GM18505 (cell line): Measurements from ENCODE around the gene TEKT3.

Source experiments
- ATAC-seq: cut with Tn5 transposase; IDR thresholded peaks from one replicate; pipeline ENCODE4 v1.9.1; 2021; ENCODE audit not compliant: unreplicated experiment
- POLR2A ChIP-seq: IDR thresholded peaks from 4 replicates; pipeline ENCODE4 v1.6.1; 2011; ENCODE audit warnings: borderline replicate concordance; ENCODE audit not compliant: insufficient read depth, insufficient read length; ENCODE audit errors: extremely low read depth

TEKT3 gene

DNA sequence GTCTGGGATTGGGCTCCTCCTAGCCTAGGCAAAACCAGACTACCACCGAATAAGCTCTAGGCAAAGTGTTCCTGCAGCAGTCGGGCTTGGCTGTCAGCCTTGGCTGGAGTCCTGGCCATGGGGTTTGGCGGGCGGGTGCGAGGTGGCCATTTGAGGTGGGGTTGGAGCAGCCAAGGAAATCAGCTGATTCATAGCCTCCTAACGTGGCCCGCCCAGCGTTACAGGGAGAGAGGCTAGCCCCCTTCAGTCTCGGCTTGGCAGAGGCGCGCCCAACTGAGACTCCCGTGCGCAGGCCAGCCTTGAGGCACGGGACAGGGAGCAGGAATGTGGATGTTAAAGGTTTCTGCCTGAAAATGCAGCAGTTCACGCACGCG lies 78.2 kb downstream of the TEKT3 start:
- no peak for TF ChIP-seq POLR2A
- ATAC-seq, result no peak

DNA sequence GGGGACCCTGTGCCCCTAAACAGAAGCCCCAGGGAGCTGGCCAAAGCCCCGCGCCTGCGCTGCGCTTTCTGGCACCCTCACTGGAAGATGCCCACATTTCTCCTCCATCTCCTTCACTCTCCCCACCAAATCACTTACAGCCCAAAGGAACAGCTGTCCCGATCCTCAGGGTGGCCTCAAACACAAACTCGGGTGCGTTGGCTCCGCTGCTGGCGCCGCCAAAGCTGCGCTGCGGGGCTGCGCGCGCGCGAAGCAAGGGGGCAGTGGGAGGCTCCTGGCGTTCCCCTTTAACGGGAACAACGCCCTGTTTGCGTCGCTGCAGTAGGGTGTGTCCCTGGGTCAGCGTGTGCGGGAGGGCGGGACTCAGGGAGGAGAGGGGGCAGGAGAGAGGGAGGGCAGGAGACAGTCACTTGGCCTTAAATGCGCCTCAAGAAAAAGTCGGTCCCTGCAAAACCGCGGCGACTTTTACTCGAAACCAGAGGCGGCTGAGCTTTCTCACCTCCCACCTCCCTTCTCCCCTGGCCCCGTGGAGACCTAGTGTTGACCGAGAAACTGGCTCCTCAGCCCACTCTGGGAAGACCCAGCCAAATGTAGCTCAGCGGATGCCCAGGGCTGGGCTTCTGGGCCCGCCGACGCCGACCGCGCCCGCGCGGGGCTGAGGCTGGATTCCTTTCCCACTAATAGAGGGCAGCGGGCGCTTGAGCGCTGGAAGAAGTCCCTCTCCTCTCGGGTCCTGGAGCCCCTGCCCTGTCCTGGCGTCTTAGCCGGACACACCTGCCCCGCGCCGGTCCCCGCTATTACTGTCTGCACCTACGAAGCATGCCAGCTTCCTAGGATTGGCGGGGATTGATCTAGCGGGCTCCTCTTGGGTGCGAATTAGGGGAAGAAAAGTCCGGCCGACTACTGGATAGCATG lies 78.8 kb downstream of the TEKT3 start:
- ATAC-seq, result no peak
- TF ChIP-seq POLR2A, result no peak

GRCh38 chr17:15261802-15262290 lies 79.6 kb downstream of the TEKT3 start:
- ATAC-seq, result no peak
- TF ChIP-seq POLR2A, result no peak

GRCh38 chr17:15261258-15261801 lies 80.1 kb downstream of the TEKT3 start:
- ATAC-seq, result no peak
- TF ChIP-seq POLR2A, result no peak

GRCh38 chr17:15260376-15261257 lies 80.8 kb downstream of the TEKT3 start:
- no peak for ATAC-seq
- TF ChIP-seq POLR2A, result no peak

DNA sequence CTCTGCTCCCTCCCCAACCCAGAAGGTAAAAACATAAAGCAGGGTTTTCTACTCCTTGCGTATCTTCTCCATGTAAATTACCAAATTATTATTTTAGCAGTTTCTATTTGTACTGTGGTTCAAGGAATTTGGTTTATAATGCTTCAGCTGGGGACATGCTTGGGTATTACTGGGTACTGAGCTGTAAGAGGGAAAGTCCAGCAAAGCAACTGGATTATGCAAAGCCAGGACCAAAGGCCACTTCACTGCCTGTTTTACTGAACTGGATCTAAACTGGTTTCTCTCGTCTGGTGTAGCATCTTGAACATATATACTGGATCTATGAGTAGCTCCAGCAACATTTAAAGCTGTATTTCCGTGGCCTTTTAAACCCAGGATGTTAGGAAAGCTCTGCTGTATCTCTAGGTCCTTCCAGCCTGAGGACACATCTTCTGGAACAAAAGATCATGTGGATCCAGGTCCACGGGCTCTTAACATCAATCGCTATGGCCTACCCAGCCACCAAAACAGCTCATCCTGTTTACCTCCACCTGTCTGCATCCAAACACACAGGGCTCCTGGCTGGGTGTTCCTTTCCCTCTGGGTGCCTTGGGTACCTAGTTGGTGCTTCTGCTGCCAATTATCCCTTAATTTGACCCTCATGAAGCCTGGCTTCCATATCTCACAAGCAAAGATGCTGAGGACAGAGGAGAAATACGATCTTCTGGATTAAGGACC lies 83.4 kb downstream of the TEKT3 start:
- ATAC-seq, result no peak
- no peak for TF ChIP-seq POLR2A

- TF ChIP-seq POLR2A, result no peak
- ATAC-seq, result peak; percentile 74
Measured at GRCh38 chr17:15257258-15257788, 84.1 kb downstream of the TEKT3 start.

DNA sequence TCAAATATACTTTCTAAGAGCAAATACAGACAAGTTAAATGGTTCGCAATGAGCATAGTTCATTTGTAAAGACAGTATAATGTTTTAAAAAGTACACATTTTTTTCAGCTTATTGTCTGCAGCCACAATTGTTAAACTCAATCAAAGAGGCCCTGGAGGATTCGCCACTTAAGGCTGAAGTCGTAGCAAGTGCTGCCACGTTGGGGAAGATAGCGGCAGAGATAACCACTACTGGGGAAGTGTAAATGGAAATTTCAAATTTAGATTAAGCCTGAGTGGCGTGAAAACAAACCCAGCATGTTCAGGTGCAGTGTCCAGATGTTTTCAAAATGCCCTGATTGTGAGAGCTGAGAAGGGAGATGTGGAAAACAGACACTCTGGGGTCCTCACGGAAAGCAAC lies 84.7 kb downstream of the TEKT3 start:
- ATAC-seq, result no peak
- TF ChIP-seq POLR2A, result no peak

DNA sequence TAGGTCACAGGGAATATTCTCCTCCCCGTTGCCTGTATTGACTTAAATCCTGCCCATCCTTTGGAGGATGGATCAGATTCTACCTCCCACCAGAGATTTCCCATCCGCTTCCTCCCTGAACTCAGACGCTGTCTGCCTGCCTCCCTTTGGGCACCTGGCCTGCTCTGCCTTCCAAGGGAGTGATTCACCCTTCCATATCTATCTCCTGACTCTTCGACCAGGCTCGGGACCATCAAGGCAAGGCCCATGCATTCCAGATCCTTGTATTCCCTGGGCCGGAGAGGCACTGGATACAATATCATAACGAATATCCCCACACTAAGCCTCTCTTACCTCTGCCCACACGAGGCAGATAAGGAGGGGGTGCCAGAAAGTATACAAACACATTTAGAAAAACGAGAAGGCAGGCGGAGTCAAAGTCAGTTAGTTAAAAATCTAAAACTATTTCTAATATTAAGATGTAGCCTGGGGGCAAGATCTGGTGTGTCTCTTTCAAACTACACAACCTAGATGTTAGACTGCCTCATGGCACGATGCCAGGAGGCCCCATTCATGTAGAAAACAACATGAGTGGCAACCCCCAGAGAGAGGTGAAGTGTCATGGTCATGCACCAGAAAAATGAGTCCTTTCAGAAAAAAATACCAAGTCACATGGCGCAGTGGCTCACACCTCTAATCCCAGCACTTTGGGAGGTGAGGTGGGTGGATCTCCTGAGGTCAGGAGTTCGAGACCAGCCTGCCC lies 85.5 kb downstream of the TEKT3 start:
- TF ChIP-seq POLR2A, result no peak
- ATAC-seq, result no peak
